ENCODE data around the gene WFDC5.
"Not testable (repeated sequence)": the region's sequence is repeated elsewhere in the genome, so short reads cannot be mapped to it uniquely, and the experiment has no call there.

The WFDC5 gene

GRCh38 chr20:45114465-45115385 lies at the start of gene WFDC5:
WFDC5 (minus strand) TSS chr20:45115174; CDS start chr20:45115083, 91 bp downstream.
- in situ Hi-C loops (cut with HindIII; ENCODE audit: low sequenced_read_pairs) = no loop called here

- in situ Hi-C loops (cut with HindIII; ENCODE audit: low sequenced_read_pairs) = no loop called here
Measured at GRCh38 chr20:45163083-45163803, 48.3 kb upstream of the WFDC5 start.

GRCh38 chr20:45157962-45158361 lies 43.0 kb upstream of the WFDC5 start:
- in situ Hi-C loops (cut with HindIII; ENCODE audit: low sequenced_read_pairs) = no loop called here

GRCh38 chr20:45156713-45157112 lies 41.7 kb upstream of the WFDC5 start:
- in situ Hi-C loops (cut with HindIII; ENCODE audit: low sequenced_read_pairs) = no loop called here

- in situ Hi-C loops (cut with HindIII; ENCODE audit: low sequenced_read_pairs) = not testable (repeated sequence)
Measured at GRCh38 chr20:45154794-45155193, 39.8 kb upstream of the WFDC5 start.

- in situ Hi-C loops (cut with HindIII; ENCODE audit: low sequenced_read_pairs) = no loop called here
Measured at GRCh38 chr20:45154183-45154582, 39.2 kb upstream of the WFDC5 start.

- in situ Hi-C loops (cut with HindIII; ENCODE audit: low sequenced_read_pairs) = no loop called here
Measured at GRCh38 chr20:45153752-45154151, 38.8 kb upstream of the WFDC5 start.

- in situ Hi-C loops (cut with HindIII; ENCODE audit: low sequenced_read_pairs) = no loop called here
Measured at GRCh38 chr20:45153147-45153546, 38.2 kb upstream of the WFDC5 start.

GRCh38 chr20:45152405-45152804 lies 37.4 kb upstream of the WFDC5 start:
- in situ Hi-C loops (cut with HindIII; ENCODE audit: low sequenced_read_pairs) = no loop called here

GRCh38 chr20:45149062-45149461 lies 34.1 kb upstream of the WFDC5 start:
- in situ Hi-C loops (cut with HindIII; ENCODE audit: low sequenced_read_pairs) = no loop called here

- in situ Hi-C loops (cut with HindIII; ENCODE audit: low sequenced_read_pairs) = no loop called here
Measured at GRCh38 chr20:45140836-45141235, 25.9 kb upstream of the WFDC5 start.

- in situ Hi-C loops (cut with HindIII; ENCODE audit: low sequenced_read_pairs) = not testable (repeated sequence)
Measured at GRCh38 chr20:45139733-45140375, 24.9 kb upstream of the WFDC5 start.

- in situ Hi-C loops (cut with HindIII; ENCODE audit: low sequenced_read_pairs) = no loop called here
Measured at GRCh38 chr20:45138561-45139300, 23.8 kb upstream of the WFDC5 start.

- in situ Hi-C loops (cut with HindIII; ENCODE audit: low sequenced_read_pairs) = no loop called here
Measured at GRCh38 chr20:45136911-45137310, 21.9 kb upstream of the WFDC5 start.

GRCh38 chr20:45128099-45128498 lies 13.1 kb upstream of the WFDC5 start:
- in situ Hi-C loops (cut with HindIII; ENCODE audit: low sequenced_read_pairs) = no loop called here

GRCh38 chr20:45124365-45124764 lies 9.4 kb upstream of the WFDC5 start, which contains the start of gene WFDC12:
WFDC12 (minus strand) TSS chr20:45124465; CDS start chr20:45124447, 18 bp downstream.
- in situ Hi-C loops (cut with HindIII; ENCODE audit: low sequenced_read_pairs) = no loop called here

GRCh38 chr20:45121388-45121787 lies 6.4 kb upstream of the WFDC5 start:
- in situ Hi-C loops (cut with HindIII; ENCODE audit: low sequenced_read_pairs) = no loop called here

- in situ Hi-C loops (cut with HindIII; ENCODE audit: low sequenced_read_pairs) = no loop called here
Measured at GRCh38 chr20:45119556-45120266, 4.7 kb upstream of the WFDC5 start.

- in situ Hi-C loops (cut with HindIII; ENCODE audit: low sequenced_read_pairs) = no loop called here
Measured at GRCh38 chr20:45118028-45118427, 3.1 kb upstream of the WFDC5 start.

- in situ Hi-C loops (cut with HindIII; ENCODE audit: low sequenced_read_pairs) = no loop called here
Measured at GRCh38 chr20:45117581-45117980, 2.6 kb upstream of the WFDC5 start.

All from endothelial cell of hepatic sinusoid (primary cell).